KMS-11 (cell line): ENCODE results near the gene GGN.

ENCODE experiments used
- H2AFZ ChIP-seq: fragments of 200-600 bp; sonication (generic); 2 replicates; pipeline ENCODE4 v1.6.1; 2016; ENCODE audit warnings: antibody characterized with exemption, mixed run types, low read depth
- H3K27ac ChIP-seq: fragments of 200-600 bp; sonication (generic); 2 replicates; pipeline ENCODE4 v1.6.1; 2016; ENCODE audit warnings: mild to moderate bottlenecking, mixed run types
- H3K27me3 ChIP-seq: fragments of 200-600 bp; sonication (generic); 2 replicates; pipeline ENCODE4 v1.6.1; 2017; ENCODE audit warnings: mild to moderate bottlenecking, low read depth, mixed run types, moderate library complexity; ENCODE audit not compliant: insufficient read depth
- H3K36me3 ChIP-seq: fragments of 200-600 bp; sonication (generic); 2 replicates; pipeline ENCODE4 v1.6.1; 2017; ENCODE audit warnings: mild to moderate bottlenecking, mixed run types; ENCODE audit not compliant: insufficient read depth
- H3K4me1 ChIP-seq: fragments of 200-600 bp; sonication (generic); 2 replicates; pipeline ENCODE4 v1.6.1; 2016; ENCODE audit warnings: mild to moderate bottlenecking, low read depth, mixed run types; ENCODE audit not compliant: poor library complexity, severe bottlenecking
- H3K4me2 ChIP-seq: fragments of 200-600 bp; sonication (generic); 2 replicates; pipeline ENCODE4 v1.7.0; 2016; ENCODE audit warnings: mild to moderate bottlenecking, mixed run types
- H3K4me3 ChIP-seq: fragments of 200-600 bp; sonication (generic); IDR thresholded peaks from 2 replicates; pipeline ENCODE4 v1.6.1; 2017; ENCODE audit warnings: low read depth, low read length, mixed read lengths; ENCODE audit not compliant: insufficient read depth
- H3K79me2 ChIP-seq: fragments of 200-600 bp; sonication (generic); 2 replicates; pipeline ENCODE4 v1.6.1; 2016; ENCODE audit warnings: low read depth, mixed run types; ENCODE audit not compliant: insufficient read depth
- H3K9ac ChIP-seq: fragments of 200-600 bp; sonication (generic); 2 replicates; pipeline ENCODE4 v1.6.1; 2016; ENCODE audit warnings: mild to moderate bottlenecking, mixed run types
- H4K20me1 ChIP-seq: fragments of 200-600 bp; sonication (generic); 2 replicates; pipeline ENCODE4 v1.6.1; 2016; ENCODE audit warnings: mild to moderate bottlenecking, mixed run types; ENCODE audit not compliant: insufficient read depth
- TF ChIP-seq, protein P1 (sequence below): fragments of 200-600 bp; sonication (generic); conservative IDR thresholded peaks from 2 replicates; pipeline ENCODE4 v1.6.1; 2017; ENCODE audit warnings: low read depth, mild to moderate bottlenecking, antibody characterized with exemption, low read length, moderate library complexity, mixed read lengths

GGN gene

DNA sequence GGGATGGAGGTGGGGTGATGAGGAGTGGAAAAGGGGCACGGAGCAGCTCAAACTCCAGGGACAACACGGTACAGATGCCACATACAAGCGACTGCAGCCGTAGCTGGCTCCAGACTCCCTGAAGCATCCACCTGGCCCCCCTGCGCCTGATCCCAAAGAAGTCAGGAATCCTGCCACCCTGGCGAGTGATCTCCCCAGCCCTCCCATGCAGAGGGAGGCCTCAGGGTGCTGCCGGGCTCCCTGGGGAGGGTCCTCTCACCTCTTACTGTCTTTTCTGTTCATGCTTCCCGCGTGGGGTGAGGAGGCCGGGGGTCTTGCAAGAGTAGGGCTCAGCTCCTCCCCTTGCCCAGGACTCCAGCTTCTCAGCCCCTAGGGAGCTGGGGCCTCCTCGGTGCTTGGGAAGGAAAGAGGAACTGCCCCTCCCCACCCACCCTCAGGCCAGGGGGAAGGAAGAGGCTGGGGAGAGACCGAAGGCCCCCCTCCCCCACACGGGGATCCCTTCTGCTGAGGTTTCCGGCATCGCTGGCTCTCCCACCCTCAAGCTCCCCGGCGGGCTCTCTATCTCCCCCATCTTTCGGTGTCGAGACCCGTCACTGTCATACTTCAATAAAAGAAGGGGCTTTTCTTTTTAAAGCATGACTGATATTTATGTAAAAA lies 38.1 kb upstream of the GGN start, which contains the start of gene RASGRP4:
Gene RASGRP4, minus strand, starts transcription at position 410 of the 657 bp plus-strand sequence. Its CDS starts 128 bp downstream, at position 282.
- H3K79me2 ChIP-seq = no peaks in the 10 kb centered on the region
- no peak within 1 kb of the TSS for H3K27ac ChIP-seq
- H3K36me3 ChIP-seq = no peaks in the 10 kb centered on the region
- no peak within 1 kb of the TSS for H3K9ac ChIP-seq
- peaks cover 3% of the 10 kb centered on the region for H3K4me1 ChIP-seq
- no peak within 1 kb of the TSS for H3K4me3 ChIP-seq
- no peak within 1 kb of the TSS for H3K4me2 ChIP-seq
- 0 out of 2 replicates have a peak, but pooled peaks cover 4% of the 10 kb centered on the region for H3K27me3 ChIP-seq
- TF ChIP-seq, protein P1, sequence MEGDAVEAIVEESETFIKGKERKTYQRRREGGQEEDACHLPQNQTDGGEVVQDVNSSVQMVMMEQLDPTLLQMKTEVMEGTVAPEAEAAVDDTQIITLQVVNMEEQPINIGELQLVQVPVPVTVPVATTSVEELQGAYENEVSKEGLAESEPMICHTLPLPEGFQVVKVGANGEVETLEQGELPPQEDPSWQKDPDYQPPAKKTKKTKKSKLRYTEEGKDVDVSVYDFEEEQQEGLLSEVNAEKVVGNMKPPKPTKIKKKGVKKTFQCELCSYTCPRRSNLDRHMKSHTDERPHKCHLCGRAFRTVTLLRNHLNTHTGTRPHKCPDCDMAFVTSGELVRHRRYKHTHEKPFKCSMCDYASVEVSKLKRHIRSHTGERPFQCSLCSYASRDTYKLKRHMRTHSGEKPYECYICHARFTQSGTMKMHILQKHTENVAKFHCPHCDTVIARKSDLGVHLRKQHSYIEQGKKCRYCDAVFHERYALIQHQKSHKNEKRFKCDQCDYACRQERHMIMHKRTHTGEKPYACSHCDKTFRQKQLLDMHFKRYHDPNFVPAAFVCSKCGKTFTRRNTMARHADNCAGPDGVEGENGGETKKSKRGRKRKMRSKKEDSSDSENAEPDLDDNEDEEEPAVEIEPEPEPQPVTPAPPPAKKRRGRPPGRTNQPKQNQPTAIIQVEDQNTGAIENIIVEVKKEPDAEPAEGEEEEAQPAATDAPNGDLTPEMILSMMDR = no peak
- H4K20me1 ChIP-seq = no peaks in the 10 kb centered on the region
- H2AFZ ChIP-seq = no peak within 1 kb of the TSS

- Histone ChIP-seq H3K27ac (no peak overlapping the region), H3K4me3 (no peak overlapping the region), H3K79me2 (no peaks in the 10 kb centered on the region), H3K9ac (no peak overlapping the region), H2AFZ (no peak overlapping the region), H3K36me3 (no peaks in the 10 kb centered on the region), H3K27me3 (peaks cover 4% of the 10 kb centered on the region; the same call in 1 of the 2 replicates), H3K4me2 (no peak overlapping the region), H3K4me1 (peaks cover 3% of the 10 kb centered on the region), H4K20me1 (no peaks in the 10 kb centered on the region)
- TF ChIP-seq, protein P1 = no peak
These were observed 37.5 kb upstream of the GGN start for GRCh38 chr19:38425222-38425809.

DNA sequence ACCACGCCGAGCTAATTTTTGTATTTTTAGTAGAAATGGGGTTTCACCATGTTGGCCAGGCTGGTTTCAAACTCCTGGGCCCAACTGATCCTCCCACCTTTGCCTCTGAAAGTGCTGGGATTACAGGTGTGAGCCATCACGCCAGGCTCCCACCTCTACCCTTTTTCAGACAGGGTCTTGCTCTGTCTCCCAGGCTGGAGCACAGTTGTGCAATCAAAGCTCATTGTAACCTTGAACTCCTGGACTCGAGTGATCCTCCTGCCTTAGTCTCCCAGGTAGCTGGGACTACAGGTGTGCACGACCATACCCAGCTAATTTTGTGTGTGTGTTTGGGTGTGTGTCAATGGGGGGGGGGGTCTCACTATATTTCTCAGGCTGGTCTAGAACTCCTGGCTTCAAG lies 36.4 kb upstream of the GGN start:
- Histone ChIP-seq H2AFZ (no peak overlapping the region), H3K4me3 (no peak overlapping the region), H3K4me2 (no peak overlapping the region), H4K20me1 (no peaks in the 10 kb centered on the region), H3K4me1 (peaks cover 3% of the 10 kb centered on the region), H3K9ac (no peak overlapping the region), H3K36me3 (no peaks in the 10 kb centered on the region), H3K27ac (no peak overlapping the region), H3K27me3 (peaks cover 13% of the 10 kb centered on the region; the same call in 1 of the 2 replicates), H3K79me2 (no peaks in the 10 kb centered on the region)
- TF ChIP-seq, protein P1 = no peak

DNA sequence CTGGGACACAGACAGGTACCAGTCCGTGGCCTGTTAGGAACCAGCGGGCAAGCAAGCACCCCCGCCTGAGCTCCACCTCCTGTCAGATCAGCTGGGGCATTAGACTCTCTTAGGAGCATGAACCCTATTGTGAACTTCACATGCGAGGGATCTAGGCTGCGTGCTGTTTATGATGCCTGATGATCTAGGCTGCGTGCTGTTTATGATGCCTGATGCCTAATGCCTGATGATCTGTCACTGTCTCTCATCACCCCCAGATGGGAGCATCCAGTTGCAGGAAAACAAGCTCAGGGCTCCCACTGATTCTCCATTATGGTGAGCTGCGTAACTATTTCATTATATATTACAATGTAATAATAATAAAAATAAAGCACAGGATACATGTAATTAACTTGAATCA lies 34.6 kb upstream of the GGN start:
- TF ChIP-seq, protein P1 = no peak
- H4K20me1 ChIP-seq = no peaks in the 10 kb centered on the region
- H3K4me3 ChIP-seq = no peak overlapping the region
- H3K4me2 ChIP-seq = no peak overlapping the region
- no peak overlapping the region for H3K9ac ChIP-seq
- H2AFZ ChIP-seq = no peak overlapping the region
- H3K27me3 ChIP-seq = peaks cover 19% of the 10 kb centered on the region; the same call in 1 of the 2 replicates
- H3K27ac ChIP-seq = no peak overlapping the region
- H3K4me1 ChIP-seq = peaks cover 6% of the 10 kb centered on the region
- no peaks in the 10 kb centered on the region for H3K79me2 ChIP-seq
- H3K36me3 ChIP-seq = no peaks in the 10 kb centered on the region
